ENCODE measurements around the gene AFDN.

AFDN gene

GRCh38 chr6:167937948-167938911 is 111.5 kb downstream of the AFDN start:
- TF ChIP-seq CTCF (conservative IDR thresholded peaks at IDR 0.05; ENCODE audit: low read length) (no peak), EZH2phosphoT487 (IDR thresholded peaks at IDR 0.05; ENCODE audit: borderline replicate concordance) (no peak)
- no peak overlapping the region for H3K9ac ChIP-seq (ENCODE audit: low read depth, low read length, poor library complexity, severe bottlenecking)

DNA sequence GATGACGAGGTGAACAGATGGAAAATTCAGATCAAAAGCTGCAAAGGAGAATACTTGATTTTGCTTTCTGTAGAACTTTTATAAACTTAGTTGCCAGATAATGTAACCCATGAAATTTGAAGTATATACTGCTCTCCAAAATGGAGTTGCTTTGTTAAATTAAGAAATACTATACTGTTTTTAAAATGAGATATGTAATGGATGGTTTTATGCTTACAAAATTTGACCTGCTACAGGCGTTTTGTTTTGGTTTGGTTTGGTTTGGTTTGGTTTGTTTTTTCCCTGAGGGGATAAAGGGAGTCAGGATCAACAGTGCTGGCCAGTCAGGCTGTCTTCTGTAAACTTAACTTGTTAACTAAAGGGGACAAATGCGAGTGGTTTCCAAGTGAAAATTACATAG is 115.1 kb downstream of the AFDN start:
- H3K4me3 ChIP-seq (ENCODE audit: low read length, poor library complexity, severe bottlenecking): no peak overlapping the region
- H3F3A ChIP-seq (ENCODE audit: low read depth): no peaks in the 10 kb centered on the region
- H3K9me3 ChIP-seq (ENCODE audit: insufficient read depth, low read depth, low read length): 0 out of 2 replicates have a peak, but pooled peaks cover 3% of the 10 kb centered on the region
- no peak overlapping the region for H3K9ac ChIP-seq (ENCODE audit: low read depth, low read length, poor library complexity, severe bottlenecking)
- no peaks in the 10 kb centered on the region for H3K36me3 ChIP-seq (ENCODE audit: insufficient read depth, low read length)
- no peaks in the 10 kb centered on the region for H4K20me1 ChIP-seq (ENCODE audit: insufficient read depth, low read length, poor library complexity, severe bottlenecking)
- no peaks in the 10 kb centered on the region for H3K79me2 ChIP-seq (ENCODE audit: insufficient read depth, low read length)
- H3K9me2 ChIP-seq (replicated peaks; ENCODE audit: low read depth, low read length): no peaks in the 10 kb centered on the region
- H3K4me1 ChIP-seq (ENCODE audit: insufficient read depth, low read length, poor library complexity, severe bottlenecking): no peaks in the 10 kb centered on the region
- H2AFZ ChIP-seq (ENCODE audit: low read length): no peak overlapping the region
- TF ChIP-seq EZH2phosphoT487 (IDR thresholded peaks at IDR 0.05; ENCODE audit: borderline replicate concordance) (no peak), CTCF (conservative IDR thresholded peaks at IDR 0.05; ENCODE audit: low read length) (no peak)
- H3K27me3 ChIP-seq (ENCODE audit: insufficient read depth, low read length, poor library complexity, severe bottlenecking): no peaks in the 10 kb centered on the region
- no peak overlapping the region for H3K4me2 ChIP-seq (ENCODE audit: low read depth, low read length, poor library complexity, severe bottlenecking)

More at GRCh38 chr6:167937948-167938911, 111.5 kb downstream of the AFDN start:
- Histone ChIP-seq H3F3A (ENCODE audit: low read depth) (no peaks in the 10 kb centered on the region), H4K20me1 (ENCODE audit: insufficient read depth, low read length, poor library complexity, severe bottlenecking) (no peaks in the 10 kb centered on the region), H3K36me3 (ENCODE audit: insufficient read depth, low read length) (no peaks in the 10 kb centered on the region), H3K79me2 (ENCODE audit: insufficient read depth, low read length) (no peaks in the 10 kb centered on the region), H3K4me1 (ENCODE audit: insufficient read depth, low read length, poor library complexity, severe bottlenecking) (no peaks in the 10 kb centered on the region), H3K9me2 (replicated peaks; ENCODE audit: low read depth, low read length) (no peaks in the 10 kb centered on the region), H3K4me3 (ENCODE audit: low read length, poor library complexity, severe bottlenecking) (no peak overlapping the region), H3K4me2 (ENCODE audit: low read depth, low read length, poor library complexity, severe bottlenecking) (no peak overlapping the region), H3K27me3 (ENCODE audit: insufficient read depth, low read length, poor library complexity, severe bottlenecking) (no peaks in the 10 kb centered on the region), H2AFZ (ENCODE audit: low read length) (no peak overlapping the region), H3K9me3 (ENCODE audit: insufficient read depth, low read depth, low read length) (0 out of 2 replicates have a peak, but pooled peaks cover 3% of the 10 kb centered on the region)

GRCh38 chr6:167944130-167944529 is 117.4 kb downstream of the AFDN start:
- Histone ChIP-seq H2AFZ (ENCODE audit: low read length) (no peak overlapping the region), H3K9ac (ENCODE audit: low read depth, low read length, poor library complexity, severe bottlenecking) (no peak overlapping the region)

More at GRCh38 chr6:167944130-167944529, 117.4 kb downstream of the AFDN start:
- H3F3A ChIP-seq (ENCODE audit: low read depth): no peaks in the 10 kb centered on the region
- H3K4me1 ChIP-seq (ENCODE audit: insufficient read depth, low read length, poor library complexity, severe bottlenecking): no peaks in the 10 kb centered on the region
- no peak overlapping the region for H3K4me2 ChIP-seq (ENCODE audit: low read depth, low read length, poor library complexity, severe bottlenecking)
- TF ChIP-seq EZH2phosphoT487 (IDR thresholded peaks at IDR 0.05; ENCODE audit: borderline replicate concordance): no peak
- no peak for TF ChIP-seq CTCF (conservative IDR thresholded peaks at IDR 0.05; ENCODE audit: low read length)
- H4K20me1 ChIP-seq (ENCODE audit: insufficient read depth, low read length, poor library complexity, severe bottlenecking): no peaks in the 10 kb centered on the region
- H3K36me3 ChIP-seq (ENCODE audit: insufficient read depth, low read length): no peaks in the 10 kb centered on the region
- H3K9me3 ChIP-seq (ENCODE audit: insufficient read depth, low read depth, low read length): no peaks in the 10 kb centered on the region
- no peaks in the 10 kb centered on the region for H3K79me2 ChIP-seq (ENCODE audit: insufficient read depth, low read length)
- H3K4me3 ChIP-seq (ENCODE audit: low read length, poor library complexity, severe bottlenecking): no peak overlapping the region
- H3K9me2 ChIP-seq (replicated peaks; ENCODE audit: low read depth, low read length): no peaks in the 10 kb centered on the region
- no peaks in the 10 kb centered on the region for H3K27me3 ChIP-seq (ENCODE audit: insufficient read depth, low read length, poor library complexity, severe bottlenecking)
